GM12892 (cell line): ENCODE results near the gene ATP11A.

ENCODE experiments used
- POLR2A ChIP-seq: IDR thresholded peaks from 2 replicates; pipeline ENCODE4 v1.6.1; 2011; ENCODE audit warnings: low read depth, low read length, control low read depth
- TAF1 ChIP-seq: IDR thresholded peaks from 2 replicates; pipeline ENCODE4 v1.6.1; 2011; ENCODE audit warnings: low read depth, mild to moderate bottlenecking, control low read depth, low read length, borderline replicate concordance

GRCh38 chr13:112885782-112886268, 196.0 kb downstream of the ATP11A start:
- TF ChIP-seq POLR2A (no peak), TAF1 (no peak)
